OCI-LY1 (cell line): Measurements from ENCODE around the gene USP10.

Experiments used
- H2AFZ ChIP-seq: fragments of 200-600 bp; sonication (generic), shearing (Covaris generic); 2 replicates; pipeline ENCODE4 v1.6.0; 2014; ENCODE audit warnings: antibody characterized with exemption, mild to moderate bottlenecking, low read length
- H3F3A ChIP-seq: fragments of 200-600 bp; sonication (generic), shearing (Covaris generic); 2 replicates; pipeline ENCODE4 v1.6.0; 2014; ENCODE audit warnings: mild to moderate bottlenecking, antibody characterized with exemption, low read length, moderate library complexity; ENCODE audit not compliant: insufficient read depth
- H3K27ac ChIP-seq: fragments of 200-600 bp; sonication (generic); 2 replicates; pipeline ENCODE4 v1.5.1; 2014; ENCODE audit warnings: low read length, mixed run types, mild to moderate bottlenecking, low read depth; ENCODE audit not compliant: poor library complexity, severe bottlenecking
- H3K27me3 ChIP-seq: fragments of 200-600 bp; sonication (generic); 2 replicates; pipeline ENCODE4 v1.6.0; 2014; ENCODE audit warnings: antibody characterized with exemption, mild to moderate bottlenecking, low read length, moderate library complexity; ENCODE audit not compliant: insufficient read depth
- H3K36me3 ChIP-seq: fragments of 200-600 bp; sonication (generic); 2 replicates; pipeline ENCODE4 v1.6.1; 2014; ENCODE audit warnings: mild to moderate bottlenecking, antibody characterized with exemption, low read length, moderate library complexity, mixed read lengths; ENCODE audit not compliant: insufficient read depth
- H3K4me1 ChIP-seq: fragments of 200-600 bp; sonication (generic); 2 replicates; pipeline ENCODE4 v1.5.1; 2014; ENCODE audit warnings: mild to moderate bottlenecking, low read length, moderate library complexity; ENCODE audit not compliant: insufficient read depth, severe bottlenecking
- H3K4me2 ChIP-seq: fragments of 200-600 bp; sonication (generic), shearing (Covaris generic); 2 replicates; pipeline ENCODE4 v1.6.1; 2014; ENCODE audit warnings: low read length
- H3K4me3 ChIP-seq: fragments of 200-600 bp; sonication (generic); 2 replicates; pipeline ENCODE4 v1.5.1; 2014; ENCODE audit warnings: low read length, low read depth, mild to moderate bottlenecking, mixed read lengths; ENCODE audit not compliant: poor library complexity, severe bottlenecking
- H3K79me2 ChIP-seq: fragments of 200-600 bp; shearing (Covaris generic); 2 replicates; pipeline ENCODE4 v1.6.1; 2016; ENCODE audit warnings: mixed run types, low read length, mixed read lengths; ENCODE audit not compliant: insufficient read depth
- H3K9ac ChIP-seq: fragments of 200-600 bp; sonication (generic), shearing (Covaris generic); 2 replicates; pipeline ENCODE4 v1.6.1; 2014; ENCODE audit warnings: mild to moderate bottlenecking, low read length, mixed read lengths
- H3K9me2 ChIP-seq: fragments of 200-600 bp; sonication (generic), shearing (Covaris generic); 2 replicates; pipeline ENCODE4 v1.6.1; 2014; ENCODE audit warnings: low read depth, mild to moderate bottlenecking, low read length, mixed read lengths
- H3K9me3 ChIP-seq: fragments of 200-600 bp; shearing (Covaris generic); 2 replicates; pipeline ENCODE4 v1.6.1; 2014; ENCODE audit warnings: low read length, mixed read lengths
- H4K20me1 ChIP-seq: fragments of 200-600 bp; sonication (generic), shearing (Covaris generic); 2 replicates; pipeline ENCODE4 v1.6.0; 2016; ENCODE audit warnings: mild to moderate bottlenecking, low read length; ENCODE audit not compliant: insufficient read depth
- EZH2 ChIP-seq: fragments of 200-600 bp; sonication (generic), shearing (Covaris generic); IDR thresholded peaks from 2 replicates; pipeline ENCODE4 v1.8.0; 2017; ENCODE audit warnings: borderline replicate concordance, mixed run types, mild to moderate bottlenecking, antibody characterized with exemption, low read length, moderate library complexity, mixed read lengths
- TF ChIP-seq, protein P1 (sequence below): fragments of 200-600 bp; sonication (generic), shearing (Covaris generic); IDR thresholded peaks from 2 replicates; pipeline ENCODE4 v1.5.1; 2017; ENCODE audit warnings: mild to moderate bottlenecking, antibody characterized with exemption, low read length, moderate library complexity, mixed read lengths

The USP10 gene

DNA sequence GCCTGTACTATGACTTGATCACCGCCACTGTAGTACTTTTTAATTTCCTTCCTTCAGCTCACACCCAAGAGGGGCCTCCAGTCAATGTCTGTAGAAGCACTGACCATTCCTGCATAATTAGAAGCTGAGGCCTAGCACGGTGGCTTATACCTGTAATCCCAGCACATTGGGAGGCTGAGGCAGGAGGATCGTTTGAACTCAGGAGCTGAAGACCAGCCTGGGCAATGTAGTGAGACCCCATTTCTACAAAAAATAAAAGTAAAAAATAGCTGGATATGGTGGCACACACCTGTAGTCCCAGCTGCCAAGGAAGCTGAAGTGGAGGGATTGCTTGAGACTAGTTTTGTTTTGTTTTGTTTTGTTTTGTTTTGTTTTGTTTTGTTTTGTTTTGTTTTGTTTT, 45.6 kb upstream of the USP10 start:
- Histone ChIP-seq H3F3A (no peaks in the 10 kb centered on the region), H3K27me3 (no peaks in the 10 kb centered on the region), H3K79me2 (no peaks in the 10 kb centered on the region), H3K27ac (peak overlapping the region; percentile 12), H2AFZ (no peak overlapping the region), H3K36me3 (peaks cover 38% of the 10 kb centered on the region), H4K20me1 (no peaks in the 10 kb centered on the region), H3K9me2 (no peaks in the 10 kb centered on the region), H3K4me2 (no peak overlapping the region), H3K9me3 (no peaks in the 10 kb centered on the region), H3K9ac (no peak overlapping the region), H3K4me3 (no peak overlapping the region), H3K4me1 (peaks cover 24% of the 10 kb centered on the region)
- TF ChIP-seq, protein P1, sequence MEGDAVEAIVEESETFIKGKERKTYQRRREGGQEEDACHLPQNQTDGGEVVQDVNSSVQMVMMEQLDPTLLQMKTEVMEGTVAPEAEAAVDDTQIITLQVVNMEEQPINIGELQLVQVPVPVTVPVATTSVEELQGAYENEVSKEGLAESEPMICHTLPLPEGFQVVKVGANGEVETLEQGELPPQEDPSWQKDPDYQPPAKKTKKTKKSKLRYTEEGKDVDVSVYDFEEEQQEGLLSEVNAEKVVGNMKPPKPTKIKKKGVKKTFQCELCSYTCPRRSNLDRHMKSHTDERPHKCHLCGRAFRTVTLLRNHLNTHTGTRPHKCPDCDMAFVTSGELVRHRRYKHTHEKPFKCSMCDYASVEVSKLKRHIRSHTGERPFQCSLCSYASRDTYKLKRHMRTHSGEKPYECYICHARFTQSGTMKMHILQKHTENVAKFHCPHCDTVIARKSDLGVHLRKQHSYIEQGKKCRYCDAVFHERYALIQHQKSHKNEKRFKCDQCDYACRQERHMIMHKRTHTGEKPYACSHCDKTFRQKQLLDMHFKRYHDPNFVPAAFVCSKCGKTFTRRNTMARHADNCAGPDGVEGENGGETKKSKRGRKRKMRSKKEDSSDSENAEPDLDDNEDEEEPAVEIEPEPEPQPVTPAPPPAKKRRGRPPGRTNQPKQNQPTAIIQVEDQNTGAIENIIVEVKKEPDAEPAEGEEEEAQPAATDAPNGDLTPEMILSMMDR = no peak
- TF ChIP-seq EZH2 = no peak

DNA sequence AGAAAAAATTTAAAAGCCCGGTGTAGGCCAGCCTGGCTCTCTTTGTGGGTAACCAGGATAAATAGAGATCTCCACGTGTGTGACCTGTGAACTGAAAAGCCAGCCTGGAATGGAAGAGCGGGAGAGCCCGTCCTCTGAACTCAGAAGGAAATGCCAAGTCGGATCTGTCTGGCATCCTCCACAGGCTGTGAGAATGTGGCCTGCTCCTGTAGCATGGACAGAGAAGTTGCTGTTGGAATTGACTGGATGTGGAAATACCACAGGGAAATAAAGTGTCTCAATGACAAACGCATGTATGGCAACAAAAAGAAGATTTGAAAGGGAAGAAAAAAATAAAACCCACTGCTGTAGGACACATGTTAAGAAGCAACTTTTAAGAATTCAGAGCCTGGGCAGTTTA, 44.8 kb upstream of the USP10 start:
- Histone ChIP-seq H3K9me3 (no peaks in the 10 kb centered on the region), H3K9me2 (no peaks in the 10 kb centered on the region), H3K27me3 (no peaks in the 10 kb centered on the region), H3K27ac (no peak overlapping the region), H3F3A (no peaks in the 10 kb centered on the region), H3K4me2 (no peak overlapping the region), H4K20me1 (no peaks in the 10 kb centered on the region), H3K9ac (no peak overlapping the region), H3K79me2 (no peaks in the 10 kb centered on the region), H3K4me1 (peaks cover 21% of the 10 kb centered on the region), H3K36me3 (peaks cover 44% of the 10 kb centered on the region), H2AFZ (no peak overlapping the region), H3K4me3 (no peak overlapping the region)
- TF ChIP-seq, protein P1 = no peak
- TF ChIP-seq EZH2 = no peak

DNA sequence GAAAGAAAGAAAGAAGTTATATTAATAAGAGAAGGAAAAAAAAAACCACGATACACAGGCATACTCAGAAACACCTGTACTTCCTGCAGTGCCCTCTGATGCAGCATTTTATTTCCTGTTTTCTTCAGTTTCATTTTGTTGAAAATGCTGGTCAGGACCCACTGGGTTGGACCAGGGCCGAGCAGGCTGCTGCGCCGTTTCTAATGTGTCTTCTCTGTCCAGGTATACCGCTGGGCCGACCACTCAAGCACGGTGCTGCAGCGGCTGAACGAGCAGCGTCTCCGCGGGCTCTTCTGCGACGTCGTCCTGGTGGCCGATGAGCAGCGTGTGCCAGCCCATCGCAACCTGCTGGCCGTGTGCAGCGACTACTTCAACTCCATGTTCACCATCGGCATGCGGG, 43.2 kb upstream of the USP10 start:
- no peaks in the 10 kb centered on the region for H4K20me1 ChIP-seq
- peak overlapping the region; percentile 58 for H3K9ac ChIP-seq
- 0 out of 2 replicates have a peak overlapping the region, but pooled peaks have one; percentile 19 for H2AFZ ChIP-seq
- peak overlapping the region; percentile 55 for H3K4me3 ChIP-seq
- peaks cover 37% of the 10 kb centered on the region for H3K36me3 ChIP-seq
- H3F3A ChIP-seq = no peaks in the 10 kb centered on the region
- H3K27me3 ChIP-seq = no peaks in the 10 kb centered on the region
- H3K9me2 ChIP-seq = no peaks in the 10 kb centered on the region
- H3K27ac ChIP-seq = peak overlapping the region; percentile 74
- no peaks in the 10 kb centered on the region for H3K9me3 ChIP-seq
- H3K79me2 ChIP-seq = no peaks in the 10 kb centered on the region
- peak overlapping the region; percentile 75 for H3K4me2 ChIP-seq
- H3K4me1 ChIP-seq = peaks cover 21% of the 10 kb centered on the region
- TF ChIP-seq EZH2 = no peak
- TF ChIP-seq, protein P1 = no peak
